PC-9 (cell line): Measurements from ENCODE around the gene POMT2. TPM values are rescaled to one million over a fixed set of nuclear protein-coding genes. Genes with fewer than 3 reads are reported as not detected.

Experiments
- BruUV-seq: library from RNA; stranded (reverse); fragments of 400-500 nt; replicated peaks from 2 replicates; lab custom pipeline; 2021; lab: Mats Ljungman, UMichigan
- CTCF ChIA-PET: fragments of 300-600 bp; sonication (Branson Sonifier 250); formaldehyde crosslinking; loops from one replicate; lab custom pipeline; 2022; ENCODE audit warnings: antibody characterized with exemption; lab: Charles Lee
- POLR2A ChIA-PET: fragments of 300-600 bp; sonication (Branson Sonifier 250); formaldehyde crosslinking; loops from one replicate; lab custom pipeline; 2022; ENCODE audit warnings: antibody characterized with exemption; ENCODE audit not compliant: unreplicated experiment; lab: Charles Lee
- DNase-seq, 2 experiments: peaks; one replicate each; pipeline versions ENCODE4 v3.0.0 to v3.0.0-alpha.2; 2015 to 2022; ENCODE audit warnings: mixed read lengths in 1 of 2
- H2AFZ ChIP-seq: fragments of 200-600 bp; sonication (generic); 2 replicates; pipeline ENCODE4 v1.8.1; 2017; ENCODE audit warnings: antibody characterized with exemption
- H3F3A ChIP-seq: fragments of 200-600 bp; sonication (generic); 2 replicates; pipeline ENCODE4 v1.8.1; 2017; ENCODE audit warnings: antibody characterized with exemption, mild to moderate bottlenecking, low read depth; ENCODE audit not compliant: insufficient read depth
- H3K27ac ChIP-seq: fragments of 200-600 bp; sonication (generic); 2 replicates; pipeline ENCODE4 v1.6.1; 2016; ENCODE audit warnings: mixed run types
- H3K27me3 ChIP-seq: fragments of 200-600 bp; sonication (generic); 2 replicates; pipeline ENCODE4 v1.6.1; 2016; ENCODE audit warnings: low read depth, mixed run types; ENCODE audit not compliant: insufficient read depth
- H3K36me3 ChIP-seq: fragments of 200-600 bp; sonication (generic); 2 replicates; pipeline ENCODE4 v1.6.1; 2016; ENCODE audit warnings: low read depth, mixed run types
- H3K4me1 ChIP-seq: fragments of 200-600 bp; sonication (generic); replicated peaks from 2 replicates; pipeline ENCODE4 v1.6.1; 2016; ENCODE audit warnings: mixed run types; ENCODE audit not compliant: insufficient read depth
- H3K4me2 ChIP-seq: fragments of 200-600 bp; sonication (generic); 2 replicates; pipeline ENCODE4 v1.6.1; 2017; ENCODE audit warnings: mixed run types
- H3K4me3 ChIP-seq: fragments of 200-600 bp; sonication (generic); 2 replicates; pipeline ENCODE4 v1.6.1; 2016; ENCODE audit warnings: mixed run types
- H3K79me2 ChIP-seq: fragments of 200-600 bp; sonication (generic); 2 replicates; pipeline ENCODE4 v1.6.1; 2017; ENCODE audit warnings: low read depth, mixed run types
- H3K9me2 ChIP-seq: fragments of 200-600 bp; sonication (generic); 2 replicates; pipeline ENCODE4 v1.8.1; 2017; ENCODE audit warnings: mild to moderate bottlenecking; ENCODE audit not compliant: insufficient read depth
- H3K9me3 ChIP-seq: fragments of 200-600 bp; sonication (generic); 2 replicates; pipeline ENCODE4 v1.8.1; 2016; ENCODE audit warnings: low read depth; ENCODE audit not compliant: insufficient read depth
- H4K20me1 ChIP-seq: fragments of 200-600 bp; sonication (generic); 2 replicates; pipeline ENCODE4 v1.8.1; 2017; ENCODE audit not compliant: insufficient read depth
- EZH2 ChIP-seq: fragments of 200-600 bp; sonication (generic); IDR thresholded peaks from 2 replicates; pipeline ENCODE4 v1.8.0; 2017; ENCODE audit warnings: antibody characterized with exemption, low read depth
- intact Hi-C: fragments of 100-400 bp; cut with micrococcal nuclease; formaldehyde crosslinking; loops from one replicate; pipeline ENCODE4 v1.10.0; 2022; ENCODE audit not compliant: unreplicated experiment
- total RNA-seq: library from RNA; stranded (reverse); gene quantifications from 2 replicates; pipeline ENCODE4 v1.2.3, GENCODE V29; 2021
- TF ChIP-seq, protein P1 (sequence below): fragments of 200-600 bp; sonication (generic); conservative IDR thresholded peaks from 2 replicates; pipeline ENCODE4 v1.6.1; 2017; ENCODE audit warnings: mixed run types, antibody characterized with exemption, mild to moderate bottlenecking, moderate library complexity

Gene POMT2
- total RNA-seq, 1 experiment from 2014 or later = 96.5 TPM

DNA sequence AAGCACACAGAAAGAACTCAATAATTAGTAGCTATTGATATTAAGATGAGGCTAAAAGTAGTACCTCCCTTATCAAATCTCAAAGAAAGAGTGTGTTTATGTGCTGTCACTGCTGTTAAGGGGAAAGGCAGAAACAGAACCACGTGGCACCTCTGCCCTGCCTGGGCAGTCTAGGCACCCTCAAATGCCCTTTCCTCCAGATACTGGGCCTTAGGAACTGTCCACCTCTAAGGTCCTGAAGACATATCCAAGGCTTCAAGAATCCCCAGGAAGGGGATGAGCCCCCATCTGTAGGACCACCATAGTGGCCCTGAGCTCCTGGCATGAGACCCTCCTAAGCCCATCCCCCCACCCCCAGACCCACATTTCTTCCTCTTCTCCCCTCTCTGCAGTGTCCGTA is 78.7 kb downstream of the POMT2 start:
- ChIA-PET POLR2A (no interaction called here), CTCF (no interaction called here)
- Histone ChIP-seq H2AFZ (no peak overlapping the region), H3K27ac (no peak overlapping the region), H3K27me3 (peaks cover 99% of the 10 kb centered on the region), H3K79me2 (no peaks in the 10 kb centered on the region), H3K4me3 (no peak overlapping the region), H3K9me3 (no peaks in the 10 kb centered on the region), H3K4me2 (no peak overlapping the region), H3F3A (no peaks in the 10 kb centered on the region), H3K4me1 (no peaks in the 10 kb centered on the region), H4K20me1 (no peaks in the 10 kb centered on the region), H3K36me3 (no peaks in the 10 kb centered on the region), H3K9me2 (no peaks in the 10 kb centered on the region)
- no peak for DNase-seq
- intact Hi-C loops = no loop called here
- TF ChIP-seq, protein P1, sequence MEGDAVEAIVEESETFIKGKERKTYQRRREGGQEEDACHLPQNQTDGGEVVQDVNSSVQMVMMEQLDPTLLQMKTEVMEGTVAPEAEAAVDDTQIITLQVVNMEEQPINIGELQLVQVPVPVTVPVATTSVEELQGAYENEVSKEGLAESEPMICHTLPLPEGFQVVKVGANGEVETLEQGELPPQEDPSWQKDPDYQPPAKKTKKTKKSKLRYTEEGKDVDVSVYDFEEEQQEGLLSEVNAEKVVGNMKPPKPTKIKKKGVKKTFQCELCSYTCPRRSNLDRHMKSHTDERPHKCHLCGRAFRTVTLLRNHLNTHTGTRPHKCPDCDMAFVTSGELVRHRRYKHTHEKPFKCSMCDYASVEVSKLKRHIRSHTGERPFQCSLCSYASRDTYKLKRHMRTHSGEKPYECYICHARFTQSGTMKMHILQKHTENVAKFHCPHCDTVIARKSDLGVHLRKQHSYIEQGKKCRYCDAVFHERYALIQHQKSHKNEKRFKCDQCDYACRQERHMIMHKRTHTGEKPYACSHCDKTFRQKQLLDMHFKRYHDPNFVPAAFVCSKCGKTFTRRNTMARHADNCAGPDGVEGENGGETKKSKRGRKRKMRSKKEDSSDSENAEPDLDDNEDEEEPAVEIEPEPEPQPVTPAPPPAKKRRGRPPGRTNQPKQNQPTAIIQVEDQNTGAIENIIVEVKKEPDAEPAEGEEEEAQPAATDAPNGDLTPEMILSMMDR = no peak
- TF ChIP-seq EZH2 = no peak
- no TSS peak for BruUV-seq

DNA sequence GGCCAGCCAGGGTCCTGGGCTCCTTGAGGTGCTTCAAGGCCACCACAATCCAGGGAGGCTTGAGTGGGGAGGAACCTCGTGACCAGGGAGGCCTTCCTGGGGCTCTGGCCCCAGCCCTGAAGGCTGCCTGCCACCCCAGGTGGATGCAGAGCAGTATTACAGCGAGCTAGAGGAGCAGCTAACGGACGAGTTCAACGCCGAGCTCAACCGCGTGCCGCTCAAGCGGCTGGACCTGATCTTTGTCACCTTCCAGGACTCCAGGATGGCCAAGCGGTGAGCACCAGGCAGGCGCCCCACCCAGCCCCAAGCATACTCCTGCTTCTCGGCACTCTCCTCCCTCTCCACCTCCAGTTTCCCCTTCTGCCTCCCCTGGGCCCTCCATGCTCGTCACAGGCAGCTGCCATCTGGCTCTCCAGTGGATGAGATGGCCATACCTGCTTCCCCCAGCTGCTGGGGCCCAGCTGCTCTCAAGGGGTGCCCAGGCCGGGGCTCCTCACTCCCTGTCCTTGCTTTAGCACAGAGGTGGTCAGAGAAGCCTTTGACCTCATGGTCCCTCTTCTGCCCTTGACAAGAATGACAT is 80.3 kb downstream of the POMT2 start:
- H3K9me2 ChIP-seq = no peaks in the 10 kb centered on the region
- no peak overlapping the region for H3K4me3 ChIP-seq
- intact Hi-C loops = no loop called here
- ChIA-PET POLR2A (no interaction called here), CTCF (no interaction called here)
- H3K4me2 ChIP-seq = no peak overlapping the region
- peaks cover 89% of the 10 kb centered on the region for H3K27me3 ChIP-seq
- H4K20me1 ChIP-seq = no peaks in the 10 kb centered on the region
- H3K27ac ChIP-seq = no peak overlapping the region
- no peaks in the 10 kb centered on the region for H3K36me3 ChIP-seq
- H3K4me1 ChIP-seq = no peaks in the 10 kb centered on the region
- H3F3A ChIP-seq = no peaks in the 10 kb centered on the region
- DNase-seq = no peak
- no peak overlapping the region for H2AFZ ChIP-seq
- no peaks in the 10 kb centered on the region for H3K9me3 ChIP-seq
- no peak for TF ChIP-seq EZH2
- TF ChIP-seq, protein P1 = no peak
- no TSS peak for BruUV-seq
- H3K79me2 ChIP-seq = no peaks in the 10 kb centered on the region

DNA sequence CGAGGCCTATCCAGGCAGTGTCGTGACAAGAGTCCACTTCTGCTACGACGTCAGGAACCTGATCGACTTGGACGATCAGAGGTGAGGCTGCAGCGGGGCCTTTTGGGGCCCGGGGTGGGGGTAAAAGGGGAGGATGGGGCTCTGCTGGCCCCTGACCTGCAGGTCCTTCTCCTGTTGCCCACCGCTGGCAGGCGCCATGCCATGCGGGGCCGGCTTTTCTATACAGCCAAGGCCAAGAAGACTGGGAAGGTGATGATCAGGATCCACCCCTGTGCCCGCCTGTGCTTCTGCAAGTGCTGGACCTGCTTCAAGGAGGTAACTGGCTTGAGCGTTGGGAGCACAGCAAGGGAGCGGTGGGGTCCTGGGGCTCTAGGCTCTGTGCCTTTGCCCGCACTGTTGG is 81.3 kb downstream of the POMT2 start:
- intact Hi-C loops = no loop called here
- Histone ChIP-seq H3K27me3 (peaks cover 86% of the 10 kb centered on the region), H3K36me3 (no peaks in the 10 kb centered on the region), H3K4me1 (no peaks in the 10 kb centered on the region), H3K4me3 (no peak overlapping the region), H2AFZ (no peak overlapping the region), H4K20me1 (no peaks in the 10 kb centered on the region), H3F3A (no peaks in the 10 kb centered on the region), H3K9me2 (no peaks in the 10 kb centered on the region), H3K4me2 (no peak overlapping the region), H3K9me3 (no peaks in the 10 kb centered on the region), H3K27ac (no peak overlapping the region), H3K79me2 (no peaks in the 10 kb centered on the region)
- POLR2A ChIA-PET = no interaction called here
- CTCF ChIA-PET = no interaction called here
- DNase-seq = no peak
- no peak for TF ChIP-seq EZH2
- TF ChIP-seq, protein P1 = no peak
- no TSS peak for BruUV-seq
